ENCODE measurements around the gene FBXL20.
"Not testable (repeated sequence)": the region's sequence is repeated elsewhere in the genome, so short reads cannot be mapped to it uniquely, and the experiment has no call there.

FBXL20 gene

DNA sequence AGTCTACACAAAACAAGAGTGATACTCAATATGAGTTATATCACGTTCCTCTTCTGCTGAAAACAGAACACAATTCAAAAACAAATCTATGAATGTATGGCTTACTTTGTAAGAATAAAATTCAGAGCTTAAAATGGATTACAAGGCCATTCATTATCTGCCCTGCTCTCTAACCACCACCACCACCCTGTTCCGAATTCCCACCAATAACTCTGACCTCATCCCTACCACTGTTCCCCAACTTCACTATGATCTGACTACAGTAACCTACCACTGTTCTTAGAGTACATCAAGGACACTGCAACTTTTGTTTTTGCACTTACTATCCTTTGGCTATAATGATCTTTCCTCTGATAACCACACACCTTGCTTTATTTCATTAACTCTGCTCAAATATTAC lies 21.3 kb downstream of the FBXL20 start:
- no peak for DNase-seq (ENCODE audit: low read depth)

DNA sequence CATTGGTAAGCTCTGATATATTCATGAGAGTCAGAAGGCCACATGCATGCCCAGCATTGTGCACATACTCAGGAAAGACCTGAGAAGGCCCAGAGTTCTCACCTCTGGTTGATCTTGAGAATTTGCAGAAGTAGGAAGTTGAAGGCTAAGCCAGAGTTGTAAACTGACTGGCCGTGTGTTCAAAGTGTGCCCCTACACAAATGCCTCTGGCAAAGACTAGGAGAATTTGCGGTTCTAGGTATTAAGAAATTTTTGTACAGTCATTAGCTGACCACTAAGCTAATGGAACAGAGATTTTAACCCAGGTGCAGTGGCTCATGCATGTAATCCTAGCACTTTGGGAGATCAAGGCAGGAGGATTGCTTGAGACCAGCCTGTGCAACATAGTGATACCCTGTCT lies 25.0 kb downstream of the FBXL20 start:
- DNase-seq (ENCODE audit: low read depth), result no peak

DNA sequence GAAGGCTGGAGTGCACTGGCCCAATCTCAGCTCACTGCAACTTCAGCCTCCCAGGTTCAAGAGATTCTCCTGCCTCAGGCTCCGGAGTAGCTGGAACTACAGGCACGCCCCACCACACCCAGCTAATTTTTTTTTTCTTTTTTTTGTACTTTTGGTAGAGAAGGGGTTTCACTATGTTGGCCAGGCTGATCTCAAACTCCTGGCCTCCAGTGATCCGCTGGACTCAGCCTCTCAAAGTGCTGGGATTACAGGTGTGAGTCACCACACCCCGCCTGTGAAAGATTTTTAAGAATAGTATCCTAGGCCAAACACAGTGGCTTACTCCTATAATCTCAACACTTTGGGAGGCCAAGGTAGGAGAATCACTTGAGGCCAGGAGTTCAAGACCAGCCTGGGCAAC lies 33.6 kb downstream of the FBXL20 start:
- not testable (repeated sequence) for DNase-seq (ENCODE audit: low read depth)

DNA sequence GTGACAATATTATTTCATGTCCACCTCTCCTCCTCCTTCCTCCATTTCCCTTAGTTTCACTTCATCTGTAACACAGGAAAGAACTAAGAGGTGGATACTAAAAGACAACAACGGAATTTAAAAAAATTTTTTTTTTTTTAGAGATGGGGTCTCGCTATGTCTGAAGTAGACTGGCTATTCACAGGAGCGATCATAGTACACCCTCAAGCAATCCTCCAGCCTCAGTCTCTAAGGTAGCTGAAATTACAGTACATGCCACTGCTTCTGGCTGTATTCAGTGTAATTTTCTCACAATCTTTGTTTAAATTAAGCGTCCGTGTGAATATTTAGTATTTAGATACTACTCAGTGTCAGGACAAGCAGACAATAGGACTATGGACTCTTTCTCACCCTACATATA lies 35.6 kb downstream of the FBXL20 start:
- no peak for DNase-seq (ENCODE audit: low read depth)

DNA sequence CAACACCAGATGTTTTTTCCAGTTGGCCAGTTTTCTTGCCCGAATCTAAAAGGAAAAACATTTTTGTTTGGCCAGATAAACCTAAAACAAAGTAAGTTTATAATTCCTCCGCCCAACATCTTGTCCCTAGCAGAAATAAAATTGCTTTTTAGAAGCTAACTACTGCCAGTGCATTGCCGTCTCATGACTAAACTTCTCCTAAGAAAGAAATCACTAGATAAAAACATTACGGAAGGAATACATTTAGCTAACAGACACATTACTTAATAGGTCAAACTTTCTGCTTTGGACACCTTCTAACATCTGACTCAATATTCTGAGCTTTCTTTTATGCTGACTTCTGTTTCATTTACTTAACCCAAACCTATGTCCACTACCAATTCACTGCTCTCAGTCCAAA lies 36.2 kb downstream of the FBXL20 start:
- no peak for DNase-seq (ENCODE audit: low read depth)

DNA sequence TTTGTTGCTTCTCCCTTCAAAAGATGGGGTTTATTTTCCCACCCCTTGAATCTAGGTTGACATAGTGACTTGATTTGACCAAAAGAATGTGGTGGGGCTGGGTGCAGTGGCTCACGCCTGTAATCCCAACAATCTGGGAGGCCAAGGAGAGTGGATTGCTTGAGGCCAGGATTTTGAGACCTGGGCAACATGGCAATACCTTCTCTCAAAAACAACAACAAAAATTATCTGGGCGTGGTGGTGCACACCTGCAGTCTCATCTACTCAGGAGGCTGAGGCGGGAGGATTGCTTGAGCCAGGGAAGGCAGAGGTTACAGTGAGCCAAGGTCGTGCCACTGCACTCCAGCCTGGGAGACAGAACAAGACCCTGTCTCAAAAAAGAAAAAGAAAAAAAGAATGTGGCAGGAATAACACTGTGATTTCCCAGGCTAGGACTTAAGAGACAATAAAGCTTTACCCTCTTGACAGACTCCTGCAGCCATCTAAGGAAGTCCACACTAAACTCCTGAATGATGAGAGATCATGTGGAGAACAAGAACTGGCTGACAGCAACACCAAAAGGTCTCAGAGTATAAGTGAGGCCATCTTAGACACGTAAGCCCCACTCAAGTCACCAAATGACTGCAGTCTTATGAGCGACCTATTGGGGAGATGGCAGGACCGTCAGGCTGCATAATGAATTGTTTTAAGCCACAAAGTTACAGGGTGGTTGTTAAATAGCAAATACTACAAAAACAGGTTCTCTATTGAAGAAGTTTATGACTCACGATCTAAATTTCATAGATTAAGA lies 37.0 kb downstream of the FBXL20 start:
- no peak for DNase-seq (ENCODE audit: low read depth)

DNA sequence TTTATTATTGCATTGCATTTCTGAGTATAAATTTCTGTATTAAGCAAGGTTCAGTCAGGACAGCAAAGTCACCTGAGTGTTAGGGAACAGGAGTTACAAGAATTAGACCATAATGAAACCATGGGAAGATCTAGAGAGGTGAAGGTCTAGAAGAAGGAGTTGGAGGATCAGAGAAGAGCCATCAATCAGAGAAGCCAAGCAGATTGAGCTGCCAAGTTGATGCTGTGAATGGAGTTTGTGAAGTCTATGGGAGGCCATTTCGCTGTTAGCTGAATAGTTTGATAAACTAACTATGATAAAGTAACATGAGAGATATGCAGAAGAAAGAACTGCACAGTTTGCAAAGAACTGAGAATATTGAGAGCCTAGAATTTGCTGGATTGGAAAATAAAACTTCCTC lies 40.4 kb downstream of the FBXL20 start:
- DNase-seq (ENCODE audit: low read depth), result no peak

DNA sequence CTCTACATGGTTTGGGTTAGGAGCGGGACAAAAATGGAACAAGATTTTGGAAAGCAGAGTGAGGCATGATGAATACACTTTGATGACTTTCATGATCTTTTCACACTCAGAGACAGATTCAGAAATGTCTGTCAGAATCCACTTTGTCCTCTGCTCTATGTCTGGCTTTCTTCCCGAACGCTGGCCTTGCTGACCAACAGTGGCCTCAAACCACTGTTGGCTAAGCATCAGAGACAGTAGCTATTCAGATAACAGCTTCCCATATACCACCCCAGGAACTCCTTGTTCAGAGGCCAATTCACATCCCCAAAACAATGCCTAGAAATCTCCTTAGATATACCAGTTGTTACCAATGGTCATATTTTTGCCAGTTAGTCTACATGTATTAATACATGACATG lies 40.9 kb downstream of the FBXL20 start:
- no peak for DNase-seq (ENCODE audit: low read depth)

DNA sequence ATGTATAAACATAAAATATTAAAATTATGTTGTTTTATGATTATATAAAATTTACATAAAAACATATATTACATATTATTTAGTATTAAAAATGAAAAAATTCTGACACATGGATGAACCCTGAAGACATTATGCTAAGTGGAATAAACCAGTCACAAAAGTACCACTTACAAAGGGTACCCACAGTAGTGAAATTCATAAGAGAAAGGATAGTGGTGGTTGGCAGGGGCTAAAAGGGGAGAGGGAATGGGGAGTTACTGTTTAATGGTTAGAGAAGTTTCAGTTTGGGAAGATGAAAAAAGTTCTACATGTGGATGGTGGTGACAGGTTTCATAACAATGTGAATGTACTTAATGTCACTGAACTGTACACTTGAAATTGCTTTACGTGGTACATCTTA lies 41.4 kb downstream of the FBXL20 start:
- DNase-seq (ENCODE audit: low read depth), result no peak

DNA sequence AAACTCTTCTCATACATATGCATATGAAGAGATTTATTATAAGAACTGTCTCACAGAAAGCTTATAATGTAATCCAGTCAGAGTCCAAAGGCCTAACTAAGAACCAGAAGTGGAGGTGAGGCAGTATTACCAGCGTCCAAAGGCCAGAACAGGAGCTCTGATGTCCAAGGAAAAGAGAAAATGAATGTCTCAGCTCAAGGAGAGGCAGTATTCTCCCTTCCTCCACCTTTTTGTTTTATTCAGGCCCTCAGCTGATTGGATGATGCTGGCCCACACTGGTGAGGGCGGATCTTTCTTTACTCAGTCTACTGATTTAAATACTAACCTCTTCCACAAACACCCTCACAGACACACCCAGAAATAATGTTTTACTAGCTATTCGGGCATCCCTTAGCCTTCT lies 43.4 kb downstream of the FBXL20 start:
- no peak for DNase-seq (ENCODE audit: low read depth)

DNA sequence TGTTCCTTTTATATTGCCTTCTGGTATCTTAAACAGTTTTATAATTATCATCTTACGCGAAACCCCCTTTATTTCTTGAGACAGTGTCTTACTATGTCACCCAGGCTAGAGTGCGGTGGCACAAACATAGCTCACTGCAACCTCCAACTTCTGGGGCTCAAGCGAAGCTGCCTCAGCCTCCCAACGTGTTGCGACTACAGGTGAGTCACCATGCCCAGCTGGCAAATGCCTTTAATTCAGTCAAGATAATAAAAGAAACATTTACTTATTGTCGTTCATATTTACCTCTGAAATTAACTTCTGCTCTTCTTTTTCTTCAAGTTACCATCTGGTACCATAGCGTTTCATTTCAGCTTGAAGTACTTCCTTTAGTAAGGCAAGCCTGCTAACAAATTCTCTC lies 43.9 kb downstream of the FBXL20 start:
- no peak for DNase-seq (ENCODE audit: low read depth)

DNA sequence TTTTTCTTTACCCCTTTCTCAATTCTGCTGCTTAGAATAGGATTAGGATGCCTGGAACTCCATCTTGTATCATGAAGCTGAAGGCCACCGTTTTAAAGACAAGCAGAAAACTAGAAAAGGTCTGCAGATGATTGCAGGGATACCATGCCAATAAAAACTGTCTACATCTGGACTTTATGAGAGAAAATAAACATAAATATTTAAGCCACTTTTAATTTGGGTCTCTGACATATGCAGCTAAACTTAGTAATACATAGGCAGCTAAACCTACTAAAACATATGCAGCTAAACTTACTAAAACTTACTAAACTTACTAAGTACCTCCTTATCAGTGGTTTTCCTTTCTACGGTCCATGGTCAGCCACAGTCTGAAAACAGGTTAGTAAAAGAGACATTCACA lies 48.4 kb downstream of the FBXL20 start:
- no peak for DNase-seq (ENCODE audit: low read depth)

DNA sequence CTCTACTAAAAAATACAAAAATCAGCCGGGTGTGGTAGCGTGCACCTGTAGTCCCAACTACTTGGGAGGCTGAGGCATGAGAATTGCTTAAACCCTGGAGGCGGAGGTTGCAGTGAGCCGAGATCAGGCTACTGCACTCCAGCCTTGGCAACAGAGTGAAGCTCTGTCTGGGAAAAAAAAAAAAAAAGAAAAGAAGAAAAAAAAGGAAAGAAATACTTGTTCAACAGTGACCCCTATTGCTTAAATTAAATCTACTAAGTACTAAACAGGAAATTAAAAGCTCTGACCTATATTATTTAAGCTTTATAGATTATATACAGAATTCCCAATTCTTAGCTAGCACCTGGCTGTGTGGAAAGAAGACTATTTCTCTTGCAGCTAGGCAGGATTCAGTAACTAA lies 48.9 kb downstream of the FBXL20 start:
- no peak for DNase-seq (ENCODE audit: low read depth)

DNA sequence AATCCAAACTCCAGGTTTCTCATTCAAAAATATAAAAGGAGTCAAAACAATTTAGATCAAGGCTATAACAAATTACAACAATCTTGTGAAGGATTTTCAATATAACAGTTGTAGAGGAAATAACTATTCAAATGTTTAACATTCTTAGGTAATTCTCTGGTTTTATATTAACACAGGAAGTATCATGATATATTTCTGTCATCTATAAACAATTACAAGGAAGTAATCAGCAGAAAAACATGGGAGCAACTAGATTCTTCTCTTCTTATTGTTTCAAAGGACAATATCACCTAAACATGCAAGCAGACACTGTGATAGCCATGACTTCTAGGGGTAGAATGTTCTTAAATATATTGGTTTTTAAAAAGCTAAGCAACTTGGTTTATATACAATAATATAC lies 49.9 kb downstream of the FBXL20 start:
- no peak for DNase-seq (ENCODE audit: low read depth)

DNA sequence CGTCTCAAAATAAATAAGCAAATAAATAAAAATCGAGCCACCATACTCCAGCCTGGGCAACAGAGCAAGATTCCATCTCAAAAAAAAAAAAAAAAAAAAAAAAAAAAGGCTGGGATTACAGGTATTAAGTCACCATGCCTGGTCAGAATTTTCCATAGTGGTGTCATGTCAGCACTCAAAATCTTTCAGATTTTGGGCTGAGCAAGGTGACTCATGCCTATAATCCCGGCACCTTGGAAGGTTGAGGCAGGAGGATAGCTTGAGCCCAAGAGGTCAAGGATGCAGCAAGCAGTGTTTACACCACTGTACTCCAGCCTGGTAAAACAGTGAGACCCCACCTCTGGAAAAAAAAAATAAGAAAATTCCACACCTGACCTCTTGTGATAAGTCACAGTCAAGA lies 52.2 kb downstream of the FBXL20 start:
- DNase-seq (ENCODE audit: low read depth), result no peak

DNA sequence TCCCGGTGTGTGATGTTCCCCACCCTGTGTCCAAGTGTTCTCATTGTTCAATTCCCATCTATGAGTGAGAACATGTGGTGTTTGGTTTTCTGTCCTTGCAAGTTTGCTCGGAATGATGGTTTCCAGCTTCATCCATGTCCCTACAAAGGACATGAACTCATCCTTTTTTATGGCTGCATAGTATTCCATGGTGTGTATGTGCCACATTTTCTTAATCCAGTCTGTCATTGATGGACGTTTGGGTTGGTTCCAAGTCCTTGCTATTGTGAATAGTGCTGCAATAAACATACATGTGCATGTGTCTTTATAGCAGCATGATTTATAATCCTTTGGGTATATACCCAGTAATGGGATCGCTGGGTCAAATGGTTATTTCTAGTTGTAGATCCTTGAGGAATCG lies 54.6 kb downstream of the FBXL20 start:
- not testable (repeated sequence) for DNase-seq (ENCODE audit: low read depth)

DNA sequence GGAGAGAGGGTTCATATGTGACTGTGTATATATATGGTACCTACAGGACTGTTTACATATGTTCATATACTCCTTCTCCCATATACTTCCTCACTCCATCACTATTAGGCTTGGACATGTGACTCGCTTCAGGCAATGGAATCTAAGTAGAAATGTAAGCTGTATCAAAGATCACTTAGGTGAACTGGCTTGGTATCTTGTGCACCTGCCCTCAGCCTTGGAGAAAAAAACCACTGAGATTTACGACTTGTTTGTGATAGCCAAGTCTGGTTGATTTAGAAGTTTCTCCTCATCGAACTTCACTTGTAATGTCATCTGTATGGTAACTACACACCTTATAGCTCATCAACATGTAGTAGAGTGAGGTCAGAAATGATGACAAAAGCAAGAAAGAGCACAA lies 59.9 kb downstream of the FBXL20 start:
- DNase-seq (ENCODE audit: low read depth), result no peak

DNA sequence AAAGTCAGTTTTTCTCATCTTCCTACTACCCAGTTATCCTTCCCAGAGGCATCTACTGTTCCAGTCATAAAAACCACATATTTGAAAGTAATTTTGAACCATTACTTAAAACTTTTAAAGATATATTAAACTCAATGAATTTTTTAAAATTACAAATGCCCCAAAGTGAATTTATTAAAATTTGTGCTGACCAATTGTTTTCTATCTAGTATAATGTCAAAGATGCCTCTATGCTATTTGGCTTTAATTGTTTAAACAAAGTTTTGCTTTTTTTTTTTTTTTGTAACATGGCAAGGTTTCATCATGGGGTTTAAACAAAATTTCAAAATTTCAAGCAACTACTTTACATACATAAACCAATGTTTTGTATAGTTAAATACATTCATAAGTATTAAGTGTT lies 60.7 kb downstream of the FBXL20 start:
- DNase-seq (ENCODE audit: low read depth), result no peak

DNA sequence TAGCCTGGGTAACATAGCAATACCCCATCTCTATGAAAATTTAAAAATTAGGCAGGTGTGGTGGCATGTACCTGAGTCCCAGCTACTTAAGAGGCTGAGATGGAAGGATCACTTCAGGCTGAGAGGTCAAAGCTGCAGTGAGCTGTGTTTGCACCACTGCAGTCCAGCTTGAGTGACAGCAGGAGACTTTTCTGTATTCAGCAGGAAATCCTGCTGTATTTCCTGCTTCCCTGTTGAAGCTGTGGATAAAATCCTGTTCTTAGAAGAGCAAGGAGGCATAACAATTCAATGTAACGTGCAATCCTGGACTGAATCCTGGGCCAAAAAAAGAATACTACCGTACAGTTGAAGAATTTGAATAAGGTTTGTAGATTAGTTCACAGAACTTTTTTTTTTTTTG lies 62.2 kb downstream of the FBXL20 start:
- no peak for DNase-seq (ENCODE audit: low read depth)

DNA sequence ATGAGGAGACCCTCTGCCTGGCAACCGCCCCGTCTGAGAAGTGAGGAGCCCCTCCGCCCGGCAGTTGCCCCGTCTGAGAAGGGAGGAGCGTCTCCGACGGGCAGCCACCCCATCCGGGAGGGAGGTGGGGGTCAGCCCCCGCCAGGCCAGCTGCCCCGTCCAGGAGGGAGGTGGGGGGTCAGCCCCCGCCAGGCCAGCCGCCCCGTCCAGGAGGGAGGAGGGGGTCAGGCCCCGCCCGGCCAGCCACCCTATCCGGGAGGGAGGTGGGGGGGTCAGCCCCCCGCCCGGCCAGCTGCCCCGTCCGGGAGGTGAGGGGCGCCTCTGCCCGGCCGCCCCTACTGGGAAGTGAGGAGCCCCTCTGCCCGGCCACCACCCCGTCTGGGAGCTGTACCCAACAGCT lies 63.8 kb downstream of the FBXL20 start:
- DNase-seq (ENCODE audit: low read depth), result not testable (repeated sequence)

DNA sequence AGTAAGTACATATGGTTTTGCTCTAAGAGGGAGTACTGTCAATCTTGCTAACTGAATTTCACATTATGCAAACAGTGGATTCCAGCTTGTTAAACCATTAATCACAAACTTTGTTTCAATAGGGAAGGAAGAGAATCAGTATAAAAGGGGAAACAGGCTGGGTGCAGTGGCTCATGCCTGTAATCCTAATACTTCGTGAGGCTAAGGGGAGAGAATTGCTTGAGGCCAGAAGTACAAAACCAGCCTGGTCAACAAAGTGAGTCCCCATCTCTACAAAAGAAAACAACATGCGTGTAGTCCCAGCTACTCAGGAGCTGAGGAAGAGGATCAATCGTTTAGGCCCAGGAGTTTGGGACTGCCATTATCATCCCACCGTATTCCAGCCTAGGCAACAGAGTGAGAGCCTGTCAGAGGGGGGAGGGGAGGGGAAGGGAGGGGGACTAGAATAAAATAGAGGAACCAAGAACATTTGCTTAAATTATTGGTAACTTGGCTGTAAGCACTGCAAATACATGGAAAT lies 65.7 kb downstream of the FBXL20 start:
- no peak for DNase-seq (ENCODE audit: low read depth)

DNA sequence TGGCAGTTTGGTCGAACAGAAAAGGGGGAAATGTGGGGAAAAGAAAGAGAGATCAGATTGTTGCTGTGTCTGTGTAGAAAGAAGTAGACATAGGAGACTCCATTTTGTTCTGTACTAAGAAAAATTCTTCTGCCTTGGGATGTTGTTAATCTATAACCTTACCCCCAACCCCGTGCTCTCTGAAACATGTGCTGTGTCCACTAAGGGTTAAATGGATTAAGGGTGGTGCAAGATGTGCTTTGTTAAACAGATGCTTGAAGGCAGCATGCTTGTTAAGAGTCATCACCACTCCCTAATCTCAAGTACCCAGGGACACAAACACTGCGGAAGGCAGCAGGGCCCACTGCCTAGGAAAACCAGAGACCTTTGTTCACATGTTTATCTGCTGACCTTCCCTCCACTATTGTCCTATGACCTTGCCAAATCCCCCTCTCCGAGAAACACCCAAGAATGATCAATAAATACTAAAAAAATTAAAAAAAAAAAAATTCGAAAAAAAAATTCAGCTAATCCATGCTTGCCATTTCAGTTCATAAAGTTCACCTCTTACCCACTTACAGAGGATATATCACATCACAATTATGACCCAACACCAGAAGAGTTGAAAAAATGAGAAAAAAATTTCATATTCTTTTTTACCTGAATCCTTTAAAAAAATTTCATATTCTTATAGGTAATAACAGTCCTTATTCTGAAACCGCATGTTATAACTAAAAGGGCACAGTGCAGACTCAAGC lies 67.2 kb downstream of the FBXL20 start:
- DNase-seq (ENCODE audit: low read depth), result not testable (repeated sequence)

DNA sequence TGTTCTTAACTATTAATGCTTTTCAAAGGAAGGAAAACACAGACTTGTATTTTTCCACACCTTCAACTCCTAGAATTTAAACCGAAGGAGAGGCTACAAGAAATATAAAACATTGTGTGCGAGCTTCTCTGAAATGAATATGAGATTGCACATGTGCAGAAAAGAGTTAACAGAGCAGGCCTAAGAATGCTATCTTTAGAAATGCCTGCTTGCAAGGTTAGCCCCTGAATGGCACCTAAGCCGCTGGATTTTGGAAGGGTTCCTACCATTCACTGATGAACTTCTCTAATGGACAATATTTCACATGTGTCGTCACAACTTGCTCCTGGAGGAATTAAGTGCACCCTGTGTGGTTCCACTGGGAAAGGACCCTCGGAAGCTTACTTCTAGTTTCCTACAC lies 69.3 kb downstream of the FBXL20 start:
- DNase-seq (ENCODE audit: low read depth), result no peak

DNA sequence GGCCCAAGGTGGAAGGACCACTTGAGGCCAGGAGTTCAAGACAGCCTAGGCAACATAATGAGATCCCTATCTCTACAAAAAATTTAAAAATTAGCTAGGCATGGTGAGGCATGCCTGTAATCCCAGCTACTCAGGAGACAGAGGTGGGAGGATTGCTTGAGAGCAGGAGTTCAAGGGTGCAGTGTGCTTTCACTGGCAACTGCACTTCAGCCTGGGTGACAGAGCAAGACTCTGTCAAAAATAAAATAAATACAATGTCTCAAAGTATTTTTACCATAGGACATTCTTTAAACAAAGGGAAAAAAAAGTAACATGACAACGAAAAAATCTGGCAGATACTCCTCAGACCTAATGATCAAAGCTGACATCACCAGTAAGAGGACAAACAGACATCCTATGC lies 72.6 kb downstream of the FBXL20 start:
- no peak for DNase-seq (ENCODE audit: low read depth)

Data from T-helper 22 cell (primary cell).